PC-9 (cell line): ENCODE data around the gene SNTG2. TPM values are rescaled to one million over a fixed set of nuclear protein-coding genes. Genes with fewer than 3 reads are reported as not detected.

Source experiments
- BruUV-seq: library from RNA; stranded (reverse); fragments of 400-500 nt; replicated peaks from 2 replicates; lab custom pipeline; 2021; lab: Mats Ljungman, UMichigan
- CTCF ChIA-PET: fragments of 300-600 bp; sonication (Branson Sonifier 250); formaldehyde crosslinking; loops from one replicate; lab custom pipeline; 2022; ENCODE audit warnings: antibody characterized with exemption; lab: Charles Lee
- POLR2A ChIA-PET: fragments of 300-600 bp; sonication (Branson Sonifier 250); formaldehyde crosslinking; loops from one replicate; lab custom pipeline; 2022; ENCODE audit warnings: antibody characterized with exemption; ENCODE audit not compliant: unreplicated experiment; lab: Charles Lee
- DNase-seq, 2 experiments: peaks; one replicate each; pipeline versions ENCODE4 v3.0.0 to v3.0.0-alpha.2; 2015 to 2022; ENCODE audit warnings: mixed read lengths in 1 of 2
- H2AFZ ChIP-seq: fragments of 200-600 bp; sonication (generic); 2 replicates; pipeline ENCODE4 v1.8.1; 2017; ENCODE audit warnings: antibody characterized with exemption
- H3F3A ChIP-seq: fragments of 200-600 bp; sonication (generic); 2 replicates; pipeline ENCODE4 v1.8.1; 2017; ENCODE audit warnings: antibody characterized with exemption, mild to moderate bottlenecking, low read depth; ENCODE audit not compliant: insufficient read depth
- H3K27ac ChIP-seq: fragments of 200-600 bp; sonication (generic); 2 replicates; pipeline ENCODE4 v1.6.1; 2016; ENCODE audit warnings: mixed run types
- H3K27me3 ChIP-seq: fragments of 200-600 bp; sonication (generic); 2 replicates; pipeline ENCODE4 v1.6.1; 2016; ENCODE audit warnings: low read depth, mixed run types; ENCODE audit not compliant: insufficient read depth
- H3K36me3 ChIP-seq: fragments of 200-600 bp; sonication (generic); 2 replicates; pipeline ENCODE4 v1.6.1; 2016; ENCODE audit warnings: low read depth, mixed run types
- H3K4me1 ChIP-seq: fragments of 200-600 bp; sonication (generic); replicated peaks from 2 replicates; pipeline ENCODE4 v1.6.1; 2016; ENCODE audit warnings: mixed run types; ENCODE audit not compliant: insufficient read depth
- H3K4me2 ChIP-seq: fragments of 200-600 bp; sonication (generic); 2 replicates; pipeline ENCODE4 v1.6.1; 2017; ENCODE audit warnings: mixed run types
- H3K4me3 ChIP-seq: fragments of 200-600 bp; sonication (generic); 2 replicates; pipeline ENCODE4 v1.6.1; 2016; ENCODE audit warnings: mixed run types
- H3K79me2 ChIP-seq: fragments of 200-600 bp; sonication (generic); 2 replicates; pipeline ENCODE4 v1.6.1; 2017; ENCODE audit warnings: low read depth, mixed run types
- H3K9me2 ChIP-seq: fragments of 200-600 bp; sonication (generic); 2 replicates; pipeline ENCODE4 v1.8.1; 2017; ENCODE audit warnings: mild to moderate bottlenecking; ENCODE audit not compliant: insufficient read depth
- H3K9me3 ChIP-seq: fragments of 200-600 bp; sonication (generic); 2 replicates; pipeline ENCODE4 v1.8.1; 2016; ENCODE audit warnings: low read depth; ENCODE audit not compliant: insufficient read depth
- H4K20me1 ChIP-seq: fragments of 200-600 bp; sonication (generic); 2 replicates; pipeline ENCODE4 v1.8.1; 2017; ENCODE audit not compliant: insufficient read depth
- CTCF ChIP-seq: fragments of 200-600 bp; sonication (generic); conservative IDR thresholded peaks from 2 replicates; pipeline ENCODE4 v1.6.1; 2017; ENCODE audit warnings: mixed run types, antibody characterized with exemption, mild to moderate bottlenecking, moderate library complexity
- EZH2 ChIP-seq: fragments of 200-600 bp; sonication (generic); IDR thresholded peaks from 2 replicates; pipeline ENCODE4 v1.8.0; 2017; ENCODE audit warnings: antibody characterized with exemption, low read depth
- intact Hi-C: fragments of 100-400 bp; cut with micrococcal nuclease; formaldehyde crosslinking; loops from one replicate; pipeline ENCODE4 v1.10.0; 2022; ENCODE audit not compliant: unreplicated experiment
- total RNA-seq: library from RNA; stranded (reverse); gene quantifications from 2 replicates; pipeline ENCODE4 v1.2.3, GENCODE V29; 2021

SNTG2 gene
- total RNA-seq, 1 experiment from 2014 or later = not detected

DNA sequence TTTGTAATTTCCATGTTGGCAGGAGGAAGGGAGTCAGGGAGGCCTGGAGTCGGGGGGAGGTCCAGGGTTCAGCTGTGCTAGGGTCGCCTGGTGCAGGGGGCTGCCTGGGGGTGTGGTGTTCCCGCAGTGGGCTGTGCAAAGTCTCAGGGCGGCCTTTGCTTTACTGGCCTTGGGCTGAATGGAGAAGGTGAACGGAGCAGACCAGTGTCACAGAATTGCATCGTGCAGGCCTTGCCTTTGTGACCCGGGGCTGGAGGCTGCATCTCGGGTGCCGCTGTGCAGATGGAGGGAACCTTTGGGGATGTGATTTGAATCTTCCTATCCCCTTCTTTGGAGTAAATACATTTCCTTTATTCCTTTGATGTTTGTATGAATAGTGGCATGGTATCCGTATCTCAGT is 8.8 kb downstream of the SNTG2 start:
- no peak for DNase-seq
- Histone ChIP-seq H3K79me2 (no peaks in the 10 kb centered on the region), H3K4me3 (no peak overlapping the region), H2AFZ (no peak overlapping the region), H3K4me2 (no peak overlapping the region), H3K27ac (no peak overlapping the region), H3K9me2 (no peaks in the 10 kb centered on the region), H3K4me1 (no peaks in the 10 kb centered on the region), H3K9me3 (no peaks in the 10 kb centered on the region), H4K20me1 (no peaks in the 10 kb centered on the region), H3K27me3 (peaks cover 69% of the 10 kb centered on the region), H3F3A (no peaks in the 10 kb centered on the region), H3K36me3 (no peaks in the 10 kb centered on the region)
- no TSS peak for BruUV-seq
- ChIA-PET POLR2A (no interaction called here), CTCF (no interaction called here)
- TF ChIP-seq CTCF (no peak), EZH2 (no peak)
- intact Hi-C loops = no loop called here

DNA sequence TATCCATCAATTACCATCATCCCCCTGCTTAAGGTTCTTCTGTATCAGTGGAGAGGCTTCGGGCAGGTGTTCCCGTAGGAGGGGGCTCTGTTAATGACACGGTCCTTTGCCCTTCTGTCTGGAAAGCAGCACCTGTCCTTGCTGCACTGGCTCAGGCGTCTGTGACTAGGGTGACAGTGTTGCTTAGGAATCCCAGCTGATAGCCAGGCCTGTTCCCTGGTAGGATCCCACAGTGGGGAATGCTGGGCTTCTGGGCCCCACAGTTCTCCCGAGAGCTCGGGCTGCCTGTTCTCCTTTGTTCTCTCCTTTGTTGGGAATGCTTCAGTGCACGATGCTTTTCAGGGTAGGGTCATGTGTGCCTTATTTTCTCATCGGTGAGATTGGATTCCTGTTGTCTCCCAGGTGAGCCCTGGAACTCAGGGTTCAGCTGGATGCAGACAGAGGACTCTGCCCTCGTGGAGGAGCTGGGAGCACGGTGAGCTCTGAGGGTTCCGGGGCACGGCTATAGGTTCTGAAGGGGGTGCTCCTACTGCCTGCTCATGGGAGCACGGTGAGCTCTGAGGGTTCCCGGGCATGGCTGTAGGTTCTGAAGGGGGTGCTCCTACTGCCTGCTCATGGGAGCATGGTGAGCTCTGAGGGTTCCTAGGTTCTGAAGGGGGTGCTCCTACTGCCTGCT is 9.6 kb downstream of the SNTG2 start:
- H3K27me3 ChIP-seq = peaks cover 66% of the 10 kb centered on the region
- BruUV-seq = no TSS peak
- H3K4me3 ChIP-seq = no peak overlapping the region
- no peaks in the 10 kb centered on the region for H4K20me1 ChIP-seq
- no peak overlapping the region for H2AFZ ChIP-seq
- no peak for TF ChIP-seq EZH2
- TF ChIP-seq CTCF = no peak
- intact Hi-C loops = no loop called here
- ChIA-PET CTCF (no interaction called here), POLR2A (no interaction called here)
- H3K9me3 ChIP-seq = no peaks in the 10 kb centered on the region
- H3K4me1 ChIP-seq = no peaks in the 10 kb centered on the region
- no peaks in the 10 kb centered on the region for H3K36me3 ChIP-seq
- H3F3A ChIP-seq = no peaks in the 10 kb centered on the region
- DNase-seq = no peak
- H3K9me2 ChIP-seq = no peaks in the 10 kb centered on the region
- H3K27ac ChIP-seq = no peak overlapping the region
- H3K79me2 ChIP-seq = no peaks in the 10 kb centered on the region
- H3K4me2 ChIP-seq = no peak overlapping the region

GRCh38 chr2:961786-962185 is 11.1 kb downstream of the SNTG2 start:
- H3K4me3 ChIP-seq = no peak overlapping the region
- no peaks in the 10 kb centered on the region for H4K20me1 ChIP-seq
- CTCF ChIA-PET = no interaction called here
- DNase-seq = no peak
- no peaks in the 10 kb centered on the region for H3K79me2 ChIP-seq
- no peak overlapping the region for H3K4me2 ChIP-seq
- TF ChIP-seq EZH2 (no peak), CTCF (no peak)
- H3F3A ChIP-seq = no peaks in the 10 kb centered on the region
- BruUV-seq = no TSS peak
- H3K9me2 ChIP-seq = no peaks in the 10 kb centered on the region
- no peaks in the 10 kb centered on the region for H3K36me3 ChIP-seq
- H3K4me1 ChIP-seq = no peaks in the 10 kb centered on the region
- H3K9me3 ChIP-seq = no peaks in the 10 kb centered on the region
- intact Hi-C loops = no loop called here
- H2AFZ ChIP-seq = no peak overlapping the region
- no peak overlapping the region for H3K27ac ChIP-seq
- POLR2A ChIA-PET = no interaction called here
- peaks cover 77% of the 10 kb centered on the region for H3K27me3 ChIP-seq
